ENCODE measurements around the gene SNX1. TPM values are rescaled to one million over a fixed set of nuclear protein-coding genes. Genes with fewer than 3 reads are reported as not detected.

The SNX1 gene
- total RNA-seq, 1 donor from 2014 or later, result 33.8 TPM

- Histone ChIP-seq H3K4me1 (no peaks in the 10 kb centered on the region), H3K4me3 (no peak overlapping the region), H3K27me3 (no peaks in the 10 kb centered on the region), H3K36me3 (no peaks in the 10 kb centered on the region), H3K27ac (no peak overlapping the region), H3K9me3 (no peaks in the 10 kb centered on the region)
- DNase-seq (ENCODE audit: low spot score in 2 of 2), result no peak
- intact Hi-C loops (cut with DNase I), result loop anchor here (5.0 to 10.0 kb wide), 2 partner anchors 454 to 602 kb away; no protein-coding TSS in a partner anchor
- TF ChIP-seq CTCF (IDR thresholded peaks at IDR 0.05), result no peak
These were observed 29.3 kb upstream of the SNX1 start for GRCh38 chr15:64066451-64066850.

GRCh38 chr15:64067564-64068030 is 28.2 kb upstream of the SNX1 start:
- intact Hi-C loops (cut with DNase I), result loop anchor here (1.0 to 10.0 kb wide), 3 partner anchors 315 to 603 kb away; no protein-coding TSS in a partner anchor
- peaks cover 0 to 5% of the 10 kb centered on the region in 2 donors for H3K36me3 ChIP-seq
- no peaks in the 10 kb centered on the region for H3K27me3 ChIP-seq
- H3K9me3 ChIP-seq, result no peaks in the 10 kb centered on the region
- no peak overlapping the region for H3K4me3 ChIP-seq
- DNase-seq (ENCODE audit: low spot score in 2 of 2), result peak in 1 of 2 donors; percentile 81
- TF ChIP-seq CTCF (IDR thresholded peaks at IDR 0.05), result peak; percentile 76 to 90 (median 84)
- no peak overlapping the region for H3K27ac ChIP-seq
- no peaks in the 10 kb centered on the region for H3K4me1 ChIP-seq

GRCh38 chr15:64068133-64068532 is 27.6 kb upstream of the SNX1 start:
- no peak for TF ChIP-seq CTCF (IDR thresholded peaks at IDR 0.05)
- intact Hi-C loops (cut with DNase I), result loop anchor here (5.0 to 10.0 kb wide), 2 partner anchors 456 to 603 kb away; no protein-coding TSS in a partner anchor
- H3K9me3 ChIP-seq, result no peaks in the 10 kb centered on the region
- no peak overlapping the region for H3K27ac ChIP-seq
- H3K27me3 ChIP-seq, result no peaks in the 10 kb centered on the region
- DNase-seq (ENCODE audit: low spot score in 2 of 2), result no peak
- H3K36me3 ChIP-seq, result peaks cover 0 to 10% of the 10 kb centered on the region in 2 donors
- H3K4me3 ChIP-seq, result no peak overlapping the region
- H3K4me1 ChIP-seq, result no peaks in the 10 kb centered on the region

- Histone ChIP-seq H3K27me3 (no peaks in the 10 kb centered on the region), H3K9me3 (no peaks in the 10 kb centered on the region), H3K4me3 (no peak overlapping the region), H3K27ac (peak overlapping the region in 1 of 2 donors; percentile 66), H3K36me3 (peaks cover 0 to 28% of the 10 kb centered on the region in 2 donors), H3K4me1 (no peaks in the 10 kb centered on the region)
- no peak for TF ChIP-seq CTCF (IDR thresholded peaks at IDR 0.05)
- no peak for DNase-seq (ENCODE audit: low spot score in 2 of 2)
- intact Hi-C loops (cut with DNase I), result no loop called here
These were observed 25.7 kb upstream of the SNX1 start for GRCh38 chr15:64070106-64070505.

GRCh38 chr15:64070965-64071851 is 24.6 kb upstream of the SNX1 start:
- H3K36me3 ChIP-seq, result peaks cover 0 to 30% of the 10 kb centered on the region in 2 donors
- no peaks in the 10 kb centered on the region for H3K4me1 ChIP-seq
- peak; percentile 27 to 78 for DNase-seq (ENCODE audit: low spot score in 2 of 2)
- intact Hi-C loops (cut with DNase I), result no loop called here
- H3K27ac ChIP-seq, result peak overlapping the region; percentile 27 to 66
- H3K4me3 ChIP-seq, result no peak overlapping the region
- H3K9me3 ChIP-seq, result no peaks in the 10 kb centered on the region
- no peaks in the 10 kb centered on the region for H3K27me3 ChIP-seq
- TF ChIP-seq CTCF (IDR thresholded peaks at IDR 0.05), result no peak

All from ascending aorta (tissue), 2 donors.